HepG2 (cell line): ENCODE results near the gene CDC37L1. TPM values are rescaled to one million over a fixed set of nuclear protein-coding genes. Genes with fewer than 3 reads are reported as not detected.

Experiments used
- FOXJ3 ChIP-seq: sonication (generic); formaldehyde crosslinking; IDR thresholded peaks from 2 replicates; pipeline ENCODE4 v1.4.0; 2020; ENCODE audit warnings: missing genetic modification reagents, mild to moderate bottlenecking, borderline replicate concordance
- REL ChIP-seq: sonication (generic); formaldehyde crosslinking; conservative IDR thresholded peaks from 2 replicates; pipeline ENCODE4 v1.8.0; 2022; ENCODE audit warnings: mild to moderate bottlenecking, missing genetic modification reagents, moderate library complexity
- TERF1 ChIP-seq: sonication (generic); formaldehyde crosslinking; IDR thresholded peaks from 2 replicates; pipeline ENCODE4 v1.8.0; 2022; ENCODE audit warnings: mild to moderate bottlenecking, missing genetic modification reagents, moderate library complexity
- ZFP90 ChIP-seq: sonication (generic); formaldehyde crosslinking; IDR thresholded peaks from 2 replicates; pipeline ENCODE4 v1.8.0; 2022; ENCODE audit warnings: missing genetic modification reagents, mild to moderate bottlenecking, inconsistent platforms, borderline replicate concordance
- ZNF737 ChIP-seq: sonication (generic); formaldehyde crosslinking; IDR thresholded peaks from 2 replicates; pipeline ENCODE4 v1.5.0; 2020; ENCODE audit warnings: missing genetic modification reagents, mild to moderate bottlenecking, borderline replicate concordance
- ZNF747 ChIP-seq: sonication (generic); formaldehyde crosslinking; IDR thresholded peaks from 2 replicates; pipeline ENCODE4 v1.8.1; 2023; ENCODE audit warnings: missing genetic modification reagents, mild to moderate bottlenecking, borderline replicate concordance
- ZNF782 ChIP-seq: sonication (generic); formaldehyde crosslinking; IDR thresholded peaks from 2 replicates; pipeline ENCODE4 v1.4.0; 2020; ENCODE audit warnings: missing genetic modification reagents, mild to moderate bottlenecking, borderline replicate concordance
- polyA plus RNA-seq, 8 experiments: library from polyadenylated mRNA; depleted of rRNA in 3 of 8; stranded (reverse) in 7 of 8; unstranded in 1 of 8; fragments of >200 nt; fragmentation: Illumina TruSeq in 4 of 8; extraction: Trizol in 4 of 8; gene quantifications; 2 replicates each; pipeline versions ENCODE4 v1.2.1 to v1.2.3, GENCODE V29; 2011 to 2016; ENCODE audit warnings: low read depth in 4 of 8, missing spikeins in 1 of 8, mixed read lengths in 1 of 8; ENCODE audit not compliant: insufficient read depth in 1 of 8
- total RNA-seq, 5 experiments: library from RNA; depleted of rRNA; stranded (reverse); fragments of >200 nt; fragmentation: Illumina TruSeq; extraction: Trizol; gene quantifications; 2 replicates each; pipeline ENCODE4 v1.2.3, GENCODE V29; 2016; ENCODE audit warnings: low read depth in 1 of 5
- TF ChIP-seq, protein P1 (sequence below): sonication (generic); formaldehyde crosslinking; IDR thresholded peaks from 2 replicates; pipeline ENCODE4 v1.9.0; 2022; ENCODE audit warnings: missing genetic modification reagents, mild to moderate bottlenecking, borderline replicate concordance
- TF ChIP-seq, protein P2 (sequence below): sonication (generic); formaldehyde crosslinking; IDR thresholded peaks from 2 replicates; pipeline ENCODE4 v1.4.0; 2020; ENCODE audit warnings: missing genetic modification reagents
- TF ChIP-seq, protein P3 (sequence below), 2 experiments: fragments of 450-650 bp in 1 of 2; sonication (generic) in 1 of 2; formaldehyde crosslinking in 1 of 2; IDR thresholded peaks; 2 replicates each; pipeline versions ENCODE4 v1.6.1 to v1.8.0; 2016 to 2022; ENCODE audit warnings: antibody characterized with exemption in 1 of 2, mild to moderate bottlenecking in 1 of 2, missing genetic modification reagents in 1 of 2

Gene CDC37L1
- total and polyA plus RNA-seq, 2 of the 13 experiments (the other 11 are each of a cell fraction or from before 2014, with no cell fraction given) = 5.5 to 17.0 TPM

DNA sequence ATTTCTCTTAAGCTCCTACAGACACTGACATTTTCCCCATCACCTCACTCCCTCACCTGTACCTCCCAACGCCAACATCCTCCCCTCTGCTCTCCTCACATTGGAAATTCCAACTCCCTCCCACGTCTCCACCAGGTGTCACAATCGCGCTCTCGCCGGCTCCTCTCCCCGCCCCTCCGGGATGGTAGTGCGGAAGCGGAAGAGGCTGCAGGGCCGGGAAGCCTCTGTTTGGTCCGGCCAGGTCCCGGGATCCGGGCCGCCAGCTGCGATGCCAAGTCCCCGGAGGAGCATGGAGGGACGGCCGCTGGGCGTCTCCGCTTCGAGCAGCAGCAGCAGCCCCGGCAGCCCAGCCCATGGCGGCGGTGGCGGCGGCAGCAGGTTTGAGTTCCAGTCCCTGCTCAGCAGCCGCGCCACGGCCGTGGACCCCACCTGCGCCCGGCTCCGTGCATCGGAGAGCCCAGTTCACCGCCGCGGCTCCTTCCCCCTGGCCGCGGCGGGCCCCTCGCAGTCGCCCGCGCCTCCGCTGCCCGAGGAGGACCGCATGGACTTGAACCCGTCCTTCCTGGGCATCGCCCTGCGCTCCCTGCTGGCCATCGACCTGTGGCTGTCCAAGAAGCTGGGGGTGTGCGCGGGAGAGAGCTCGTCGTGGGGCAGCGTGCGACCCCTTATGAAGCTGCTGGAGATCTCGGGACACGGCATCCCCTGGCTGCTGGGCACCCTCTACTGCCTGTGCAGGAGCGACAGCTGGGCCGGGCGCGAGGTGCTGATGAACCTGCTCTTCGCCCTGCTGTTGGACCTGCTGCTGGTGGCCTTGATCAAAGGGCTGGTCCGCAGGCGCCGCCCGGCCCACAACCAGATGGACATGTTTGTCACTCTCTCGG lies 17.0 kb upstream of the CDC37L1 start, which contains the start of gene PLPP6 (continued):
- TF ChIP-seq, protein P1, sequence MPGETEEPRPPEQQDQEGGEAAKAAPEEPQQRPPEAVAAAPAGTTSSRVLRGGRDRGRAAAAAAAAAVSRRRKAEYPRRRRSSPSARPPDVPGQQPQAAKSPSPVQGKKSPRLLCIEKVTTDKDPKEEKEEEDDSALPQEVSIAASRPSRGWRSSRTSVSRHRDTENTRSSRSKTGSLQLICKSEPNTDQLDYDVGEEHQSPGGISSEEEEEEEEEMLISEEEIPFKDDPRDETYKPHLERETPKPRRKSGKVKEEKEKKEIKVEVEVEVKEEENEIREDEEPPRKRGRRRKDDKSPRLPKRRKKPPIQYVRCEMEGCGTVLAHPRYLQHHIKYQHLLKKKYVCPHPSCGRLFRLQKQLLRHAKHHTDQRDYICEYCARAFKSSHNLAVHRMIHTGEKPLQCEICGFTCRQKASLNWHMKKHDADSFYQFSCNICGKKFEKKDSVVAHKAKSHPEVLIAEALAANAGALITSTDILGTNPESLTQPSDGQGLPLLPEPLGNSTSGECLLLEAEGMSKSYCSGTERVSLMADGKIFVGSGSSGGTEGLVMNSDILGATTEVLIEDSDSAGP (CRISPR knock-in tag) = peak; percentile 92
- peak; percentile 70; the same call in 1 of the 2 replicates for TF ChIP-seq REL (CRISPR knock-in tag)
- TF ChIP-seq TERF1 = no peak
- TF ChIP-seq ZNF737 (CRISPR knock-in tag) = no peak
- TF ChIP-seq ZFP90 (CRISPR knock-in tag) = peak; percentile 37; the same call in 1 of the 2 replicates
- TF ChIP-seq, protein P2, sequence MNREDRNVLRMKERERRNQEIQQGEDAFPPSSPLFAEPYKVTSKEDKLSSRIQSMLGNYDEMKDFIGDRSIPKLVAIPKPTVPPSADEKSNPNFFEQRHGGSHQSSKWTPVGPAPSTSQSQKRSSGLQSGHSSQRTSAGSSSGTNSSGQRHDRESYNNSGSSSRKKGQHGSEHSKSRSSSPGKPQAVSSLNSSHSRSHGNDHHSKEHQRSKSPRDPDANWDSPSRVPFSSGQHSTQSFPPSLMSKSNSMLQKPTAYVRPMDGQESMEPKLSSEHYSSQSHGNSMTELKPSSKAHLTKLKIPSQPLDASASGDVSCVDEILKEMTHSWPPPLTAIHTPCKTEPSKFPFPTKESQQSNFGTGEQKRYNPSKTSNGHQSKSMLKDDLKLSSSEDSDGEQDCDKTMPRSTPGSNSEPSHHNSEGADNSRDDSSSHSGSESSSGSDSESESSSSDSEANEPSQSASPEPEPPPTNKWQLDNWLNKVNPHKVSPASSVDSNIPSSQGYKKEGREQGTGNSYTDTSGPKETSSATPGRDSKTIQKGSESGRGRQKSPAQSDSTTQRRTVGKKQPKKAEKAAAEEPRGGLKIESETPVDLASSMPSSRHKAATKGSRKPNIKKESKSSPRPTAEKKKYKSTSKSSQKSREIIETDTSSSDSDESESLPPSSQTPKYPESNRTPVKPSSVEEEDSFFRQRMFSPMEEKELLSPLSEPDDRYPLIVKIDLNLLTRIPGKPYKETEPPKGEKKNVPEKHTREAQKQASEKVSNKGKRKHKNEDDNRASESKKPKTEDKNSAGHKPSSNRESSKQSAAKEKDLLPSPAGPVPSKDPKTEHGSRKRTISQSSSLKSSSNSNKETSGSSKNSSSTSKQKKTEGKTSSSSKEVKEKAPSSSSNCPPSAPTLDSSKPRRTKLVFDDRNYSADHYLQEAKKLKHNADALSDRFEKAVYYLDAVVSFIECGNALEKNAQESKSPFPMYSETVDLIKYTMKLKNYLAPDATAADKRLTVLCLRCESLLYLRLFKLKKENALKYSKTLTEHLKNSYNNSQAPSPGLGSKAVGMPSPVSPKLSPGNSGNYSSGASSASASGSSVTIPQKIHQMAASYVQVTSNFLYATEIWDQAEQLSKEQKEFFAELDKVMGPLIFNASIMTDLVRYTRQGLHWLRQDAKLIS = no peak
- TF ChIP-seq ZNF747 = peak; percentile 81; the same call in 1 of the 2 replicates
- 0 out of 2 replicates have a peak, but pooled peaks have one; percentile 34 for TF ChIP-seq ZNF782
- TF ChIP-seq FOXJ3 (CRISPR knock-in tag) = no peak
- TF ChIP-seq, protein P3, sequence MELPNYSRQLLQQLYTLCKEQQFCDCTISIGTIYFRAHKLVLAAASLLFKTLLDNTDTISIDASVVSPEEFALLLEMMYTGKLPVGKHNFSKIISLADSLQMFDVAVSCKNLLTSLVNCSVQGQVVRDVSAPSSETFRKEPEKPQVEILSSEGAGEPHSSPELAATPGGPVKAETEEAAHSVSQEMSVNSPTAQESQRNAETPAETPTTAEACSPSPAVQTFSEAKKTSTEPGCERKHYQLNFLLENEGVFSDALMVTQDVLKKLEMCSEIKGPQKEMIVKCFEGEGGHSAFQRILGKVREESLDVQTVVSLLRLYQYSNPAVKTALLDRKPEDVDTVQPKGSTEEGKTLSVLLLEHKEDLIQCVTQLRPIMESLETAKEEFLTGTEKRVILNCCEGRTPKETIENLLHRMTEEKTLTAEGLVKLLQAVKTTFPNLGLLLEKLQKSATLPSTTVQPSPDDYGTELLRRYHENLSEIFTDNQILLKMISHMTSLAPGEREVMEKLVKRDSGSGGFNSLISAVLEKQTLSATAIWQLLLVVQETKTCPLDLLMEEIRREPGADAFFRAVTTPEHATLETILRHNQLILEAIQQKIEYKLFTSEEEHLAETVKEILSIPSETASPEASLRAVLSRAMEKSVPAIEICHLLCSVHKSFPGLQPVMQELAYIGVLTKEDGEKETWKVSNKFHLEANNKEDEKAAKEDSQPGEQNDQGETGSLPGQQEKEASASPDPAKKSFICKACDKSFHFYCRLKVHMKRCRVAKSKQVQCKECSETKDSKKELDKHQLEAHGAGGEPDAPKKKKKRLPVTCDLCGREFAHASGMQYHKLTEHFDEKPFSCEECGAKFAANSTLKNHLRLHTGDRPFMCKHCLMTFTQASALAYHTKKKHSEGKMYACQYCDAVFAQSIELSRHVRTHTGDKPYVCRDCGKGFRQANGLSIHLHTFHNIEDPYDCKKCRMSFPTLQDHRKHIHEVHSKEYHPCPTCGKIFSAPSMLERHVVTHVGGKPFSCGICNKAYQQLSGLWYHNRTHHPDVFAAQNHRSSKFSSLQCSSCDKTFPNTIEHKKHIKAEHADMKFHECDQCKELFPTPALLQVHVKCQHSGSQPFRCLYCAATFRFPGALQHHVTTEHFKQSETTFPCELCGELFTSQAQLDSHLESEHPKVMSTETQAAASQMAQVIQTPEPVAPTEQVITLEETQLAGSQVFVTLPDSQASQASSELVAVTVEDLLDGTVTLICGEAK (IDR thresholded peaks at IDR 0.05) = 0 out of 2 replicates have a peak, but pooled peaks have one; percentile 33
- TF ChIP-seq, protein P3 (CRISPR knock-in tag; IDR thresholded peaks at IDR 0.05) = peak; percentile 68; the same call in 1 of the 2 replicates
